HepG2 (cell line): ENCODE measurements around the gene NDUFA5. TPM values are rescaled to one million over a fixed set of nuclear protein-coding genes. Genes with fewer than 3 reads are reported as not detected.

ENCODE experiments used
- ATAC-seq: fragments of 200-7000 bp; cut with Tn5 transposase; 3 replicates; pipeline ENCODE4 v1.9.1; 2020; ENCODE audit warnings: mild to moderate bottlenecking, moderate library complexity
- BruUV-seq: library from RNA; stranded (reverse); fragments of 400-500 nt; replicated peaks from 2 replicates; lab custom pipeline; 2021; lab: Mats Ljungman, UMichigan
- CTCF ChIA-PET: fragments of 300-600 bp; formaldehyde crosslinking; extraction: SDS; loops from one replicate; lab custom pipeline; 2021; ENCODE audit warnings: low total read pairs, inconsistent platforms, low intra/inter-chr PET ratio; lab: Yijun Ruan, JAX
- POLR2A ChIA-PET: fragments of 350-600 bp; sonication (Branson Sonifier 250); formaldehyde crosslinking; loops from one replicate; lab custom pipeline; 2020; ENCODE audit warnings: antibody characterized with exemption, inconsistent platforms; lab: Yijun Ruan, JAX
- DNase-seq: peaks from one replicate; pipeline ENCODE4 v3.0.0-alpha.2; 2015; ENCODE audit warnings: low spot score
- FAIRE-seq: peaks from 3 replicates; lab custom pipeline; 2011; peaks lifted over from hg19 to GRCh38; lab: Jason Lieb, UNC
- H2AFZ ChIP-seq: one replicate; pipeline ENCODE4 v1.6.1; 2011; ENCODE audit warnings: low read length, inconsistent platforms
- H3K27ac ChIP-seq: fragments of 300-600 bp; 3 replicates; pipeline ENCODE4 v1.8.0; 2011; ENCODE audit warnings: mixed run types, mild to moderate bottlenecking, mixed read lengths, low read length, inconsistent platforms; ENCODE audit not compliant: insufficient read depth; ENCODE audit errors: extremely low read length
- H3K27me3 ChIP-seq, 2 experiments: fragments of 200-600 bp in 1 of 2; 2 replicates in 1 of 2; 3 replicates in 1 of 2; pipeline versions ENCODE4 v1.6.0 to v1.8.0; 2011; ENCODE audit warnings: low read length in 2 of 2, mild to moderate bottlenecking in 2 of 2, moderate library complexity in 2 of 2, inconsistent platforms in 1 of 2; ENCODE audit not compliant: insufficient read depth in 2 of 2, control insufficient read depth in 1 of 2
- H3K36me3 ChIP-seq, 2 experiments: fragments of 200-600 bp in 1 of 2; replicated peaks in 1 of 2; 2 replicates in 1 of 2; 3 replicates in 1 of 2; pipeline versions ENCODE4 v1.5.1 to v1.8.0; 2011; ENCODE audit warnings: low read length in 2 of 2, inconsistent platforms in 1 of 2; ENCODE audit not compliant: insufficient read depth in 2 of 2, control insufficient read depth in 1 of 2
- H3K4me1 ChIP-seq: 2 replicates; pipeline ENCODE4 v1.5.1; 2012; ENCODE audit warnings: low read length, inconsistent platforms; ENCODE audit not compliant: insufficient read depth
- H3K4me2 ChIP-seq: 2 replicates; pipeline ENCODE4 v1.6.0; 2011; ENCODE audit warnings: low read depth, low read length, inconsistent platforms
- H3K4me3 ChIP-seq, 3 experiments: fragments of 200-600 bp in 1 of 3; sonication (generic), shearing (Covaris generic) in 1 of 3; replicated peaks in 1 of 3; 2 replicates each; pipeline ENCODE4 v1.5.1; 2011 to 2016; ENCODE audit warnings: low read length in 3 of 3, inconsistent platforms in 2 of 3, low read depth in 2 of 3, mild to moderate bottlenecking in 2 of 3, control low read depth in 1 of 3, mixed read lengths in 1 of 3; ENCODE audit not compliant: insufficient read depth in 1 of 3
- H3K79me2 ChIP-seq: one replicate; pipeline ENCODE4 v1.6.1; 2011; ENCODE audit warnings: low read length, inconsistent platforms; ENCODE audit not compliant: insufficient read depth
- H3K9ac ChIP-seq: 2 replicates; pipeline ENCODE4 v1.6.0; 2011; ENCODE audit warnings: mild to moderate bottlenecking, low read depth, low read length, inconsistent platforms; ENCODE audit not compliant: insufficient read depth
- H3K9me3 ChIP-seq: 2 replicates; pipeline ENCODE4 v1.5.1; 2012; ENCODE audit warnings: mild to moderate bottlenecking, low read length
- H4K20me1 ChIP-seq: 2 replicates; pipeline ENCODE4 v1.6.0; 2011; ENCODE audit warnings: inconsistent platforms, mild to moderate bottlenecking, low read length, moderate library complexity; ENCODE audit not compliant: insufficient read depth
- SRF ChIP-seq: IDR thresholded peaks from 2 replicates; pipeline ENCODE4 v1.6.1; 2011; ENCODE audit warnings: mild to moderate bottlenecking, low read depth, low read length, moderate library complexity
- ZHX1 ChIP-seq: sonication (generic); formaldehyde crosslinking; IDR thresholded peaks from 2 replicates; pipeline ENCODE4 v1.8.1; 2022; ENCODE audit warnings: low read depth, mild to moderate bottlenecking, missing genetic modification reagents
- WGBS: methylation state at CpG from one replicate; pipeline ENCODE4 v1.1.6; 2017; ENCODE audit warnings: low lambda C conversion rate; 5-methylcytosine and 5-hydroxymethylcytosine counted together
- in situ Hi-C: cut with HindIII; loops from 2 replicates; pipeline ENCODE4 v1.10.0; 2017; ENCODE audit warnings: low pct_unique_long_range_greater_than_20kb; ENCODE audit not compliant: extremely low pct_ligation_motif_present
- intact Hi-C: fragments of 100-400 bp; cut with micrococcal nuclease; formaldehyde crosslinking; loops from one replicate; pipeline ENCODE4 v1.10.0; 2022; ENCODE audit not compliant: unreplicated experiment
- polyA plus RNA-seq, 8 experiments: library from polyadenylated mRNA; depleted of rRNA in 3 of 8; stranded (reverse) in 7 of 8; unstranded in 1 of 8; fragments of >200 nt; fragmentation: Illumina TruSeq in 4 of 8; extraction: Trizol in 4 of 8; gene quantifications; 2 replicates each; pipeline versions ENCODE4 v1.2.1 to v1.2.3, GENCODE V29; 2011 to 2016; ENCODE audit warnings: low read depth in 4 of 8, missing spikeins in 1 of 8, mixed read lengths in 1 of 8; ENCODE audit not compliant: insufficient read depth in 1 of 8
- total RNA-seq, 5 experiments: library from RNA; depleted of rRNA; stranded (reverse); fragments of >200 nt; fragmentation: Illumina TruSeq; extraction: Trizol; gene quantifications; 2 replicates each; pipeline ENCODE4 v1.2.3, GENCODE V29; 2016; ENCODE audit warnings: low read depth in 1 of 5
- TF ChIP-seq, protein P1 (sequence below): sonication (generic); formaldehyde crosslinking; IDR thresholded peaks from 2 replicates; pipeline ENCODE4 v1.5.0; 2020; ENCODE audit warnings: mild to moderate bottlenecking, missing genetic modification reagents, borderline replicate concordance

The NDUFA5 gene
- total and polyA plus RNA-seq, 2 of the 13 experiments (the other 11 are each of a cell fraction or from before 2014, with no cell fraction given), result 16.9 to 55.9 TPM

DNA sequence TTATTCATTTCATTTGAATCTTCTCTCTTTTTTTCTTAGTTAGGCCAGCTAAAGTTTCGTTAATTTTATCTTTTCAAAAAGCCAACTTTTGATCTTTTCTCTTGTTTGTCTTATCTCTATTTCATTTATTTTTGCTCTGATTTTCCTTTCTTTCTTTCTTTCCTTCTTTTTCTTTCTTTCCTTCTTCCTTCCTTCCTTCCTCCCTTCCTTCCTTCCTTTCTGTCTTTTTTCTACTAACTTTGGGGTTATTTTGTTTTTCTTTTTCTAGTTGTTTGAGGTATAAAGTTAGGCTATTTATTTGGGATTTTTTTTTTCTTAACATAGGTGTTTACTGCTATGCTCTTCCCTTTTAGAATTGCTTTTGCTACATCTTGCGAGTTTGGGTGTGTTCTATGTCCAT lies 30.8 kb upstream of the NDUFA5 start:
- no peak for FAIRE-seq
- no peak for DNase-seq
- ATAC-seq, result no peak
- TF ChIP-seq, protein P1, sequence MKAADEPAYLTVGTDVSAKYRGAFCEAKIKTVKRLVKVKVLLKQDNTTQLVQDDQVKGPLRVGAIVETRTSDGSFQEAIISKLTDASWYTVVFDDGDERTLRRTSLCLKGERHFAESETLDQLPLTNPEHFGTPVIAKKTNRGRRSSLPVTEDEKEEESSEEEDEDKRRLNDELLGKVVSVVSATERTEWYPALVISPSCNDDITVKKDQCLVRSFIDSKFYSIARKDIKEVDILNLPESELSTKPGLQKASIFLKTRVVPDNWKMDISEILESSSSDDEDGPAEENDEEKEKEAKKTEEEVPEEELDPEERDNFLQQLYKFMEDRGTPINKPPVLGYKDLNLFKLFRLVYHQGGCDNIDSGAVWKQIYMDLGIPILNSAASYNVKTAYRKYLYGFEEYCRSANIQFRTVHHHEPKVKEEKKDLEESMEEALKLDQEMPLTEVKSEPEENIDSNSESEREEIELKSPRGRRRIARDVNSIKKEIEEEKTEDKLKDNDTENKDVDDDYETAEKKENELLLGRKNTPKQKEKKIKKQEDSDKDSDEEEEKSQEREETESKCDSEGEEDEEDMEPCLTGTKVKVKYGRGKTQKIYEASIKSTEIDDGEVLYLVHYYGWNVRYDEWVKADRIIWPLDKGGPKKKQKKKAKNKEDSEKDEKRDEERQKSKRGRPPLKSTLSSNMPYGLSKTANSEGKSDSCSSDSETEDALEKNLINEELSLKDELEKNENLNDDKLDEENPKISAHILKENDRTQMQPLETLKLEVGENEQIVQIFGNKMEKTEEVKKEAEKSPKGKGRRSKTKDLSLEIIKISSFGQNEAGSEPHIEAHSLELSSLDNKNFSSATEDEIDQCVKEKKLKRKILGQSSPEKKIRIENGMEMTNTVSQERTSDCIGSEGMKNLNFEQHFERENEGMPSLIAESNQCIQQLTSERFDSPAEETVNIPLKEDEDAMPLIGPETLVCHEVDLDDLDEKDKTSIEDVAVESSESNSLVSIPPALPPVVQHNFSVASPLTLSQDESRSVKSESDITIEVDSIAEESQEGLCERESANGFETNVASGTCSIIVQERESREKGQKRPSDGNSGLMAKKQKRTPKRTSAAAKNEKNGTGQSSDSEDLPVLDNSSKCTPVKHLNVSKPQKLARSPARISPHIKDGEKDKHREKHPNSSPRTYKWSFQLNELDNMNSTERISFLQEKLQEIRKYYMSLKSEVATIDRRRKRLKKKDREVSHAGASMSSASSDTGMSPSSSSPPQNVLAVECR (CRISPR knock-in tag), result no peak
- TF ChIP-seq SRF, result no peak
- no peak for TF ChIP-seq ZHX1
- 0% methylated on average over 2 of the region's 2 CpGs for WGBS
- no peak overlapping the region for H2AFZ ChIP-seq
- no peak overlapping the region for H3K4me2 ChIP-seq
- H4K20me1 ChIP-seq, result no peaks in the 10 kb centered on the region
- no TSS peak for BruUV-seq
- in situ Hi-C loops, result no loop called here
- POLR2A ChIA-PET, result no interaction called here
- H3K4me3 ChIP-seq, result no peak overlapping the region
- CTCF ChIA-PET, result no interaction called here
- no peaks in the 10 kb centered on the region for H3K4me1 ChIP-seq
- no peaks in the 10 kb centered on the region for H3K36me3 ChIP-seq
- intact Hi-C loops, result no loop called here
- no peaks in the 10 kb centered on the region for H3K79me2 ChIP-seq
- H3K9ac ChIP-seq, result no peak overlapping the region
- no peaks in the 10 kb centered on the region for H3K9me3 ChIP-seq
- H3K27ac ChIP-seq, result no peak overlapping the region
- H3K27me3 ChIP-seq, result no peaks in the 10 kb centered on the region
